ENCODE results near the gene NOC2L. TPM values are rescaled to one million over a fixed set of nuclear protein-coding genes. Genes with fewer than 3 reads are reported as not detected.

Gene NOC2L
- total and polyA plus RNA-seq, 2 donors (not counting 1 experiment from before 2014, with no cell fraction given) = 34.1 to 61.1 TPM

GRCh38 chr1:938711-939489, 20.2 kb downstream of the NOC2L start:
- no peaks in the 10 kb centered on the region for H3K9me3 ChIP-seq (ENCODE audit: control insufficient read depth, insufficient read depth, low read depth, low read length)
- no peak for DNase-seq (ENCODE audit: low read depth in 2 of 2)
- TF ChIP-seq EZH2 (IDR thresholded peaks at IDR 0.05; ENCODE audit: low read length, missing control alignments) = no peak
- no peak for TF ChIP-seq CTCF (conservative IDR thresholded peaks at IDR 0.05 in 1 of 2, IDR thresholded peaks at IDR 0.05 in 1 of 2; ENCODE audit: low read depth in 1 of 2, low read length in 2 of 2)
- peaks cover 18% of the 10 kb centered on the region for H3K4me1 ChIP-seq (ENCODE audit: control insufficient read depth, extremely low read depth, insufficient read depth, low read length)
- H3K36me3 ChIP-seq (ENCODE audit: control insufficient read depth, insufficient read depth, low read length) = no peaks in the 10 kb centered on the region
- peaks cover 6% of the 10 kb centered on the region for H3K27me3 ChIP-seq (ENCODE audit: control insufficient read depth, insufficient read depth, low read length)
- no peak overlapping the region for H2AFZ ChIP-seq (ENCODE audit: low read length)
- H3K79me2 ChIP-seq (ENCODE audit: control insufficient read depth, insufficient read depth, low read length) = no peaks in the 10 kb centered on the region
- H3K4me2 ChIP-seq (ENCODE audit: extremely low read depth, insufficient read depth, low read length) = no peak overlapping the region
- H3K27ac ChIP-seq (ENCODE audit: insufficient read depth, low read length) = no peak overlapping the region
- no peaks in the 10 kb centered on the region for H4K20me1 ChIP-seq (ENCODE audit: control insufficient read depth, extremely low read depth, insufficient read depth, low read length)
- H3K9ac ChIP-seq (ENCODE audit: insufficient read depth, low read length) = no peak overlapping the region
- no peak overlapping the region for H3K4me3 ChIP-seq (replicated peaks in 1 of 4; ENCODE audit: control extremely low read depth in 1 of 4, insufficient read depth in 1 of 4, low read depth in 3 of 4, low read length in 4 of 4)

DNA sequence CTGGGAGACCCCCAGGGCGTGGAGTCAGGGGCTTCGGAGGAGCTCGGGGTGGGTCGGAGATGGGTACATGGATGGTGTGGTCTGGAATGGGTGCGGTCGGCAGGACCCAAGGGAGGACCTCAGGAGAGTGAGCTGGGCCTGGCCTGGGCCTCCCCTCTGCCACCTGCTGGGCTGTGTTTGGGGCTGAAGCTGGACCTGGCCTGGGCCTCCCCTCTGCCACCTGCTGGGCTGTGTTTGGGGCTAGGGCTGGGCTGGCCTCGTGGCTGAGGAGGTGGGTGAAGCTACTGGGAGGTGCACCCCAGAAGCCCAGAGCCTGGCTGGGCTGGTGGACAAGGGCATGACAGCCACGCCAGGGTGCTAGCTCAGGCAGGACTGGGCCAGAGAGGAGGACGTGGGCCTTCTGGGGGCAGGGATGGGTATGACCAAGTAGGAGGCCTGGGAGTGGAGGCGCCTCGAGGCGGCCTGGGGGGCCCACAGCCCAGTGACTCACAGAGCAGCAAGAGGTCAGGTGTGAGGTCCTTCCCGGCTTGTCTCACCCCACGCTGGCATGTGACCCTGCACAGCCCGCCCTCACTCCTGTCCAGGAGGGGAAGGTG, 20.9 kb downstream of the NOC2L start:
- Histone ChIP-seq H2AFZ (ENCODE audit: low read length) (no peak overlapping the region), H3K27ac (ENCODE audit: insufficient read depth, low read length) (no peak overlapping the region), H3K4me1 (ENCODE audit: control insufficient read depth, extremely low read depth, insufficient read depth, low read length) (peaks cover 14% of the 10 kb centered on the region), H3K27me3 (ENCODE audit: control insufficient read depth, insufficient read depth, low read length) (peaks cover 6% of the 10 kb centered on the region), H4K20me1 (ENCODE audit: control insufficient read depth, extremely low read depth, insufficient read depth, low read length) (no peaks in the 10 kb centered on the region), H3K4me3 (replicated peaks in 1 of 4; ENCODE audit: control extremely low read depth in 1 of 4, insufficient read depth in 1 of 4, low read depth in 3 of 4, low read length in 4 of 4) (no peak overlapping the region), H3K79me2 (ENCODE audit: control insufficient read depth, insufficient read depth, low read length) (no peaks in the 10 kb centered on the region), H3K36me3 (ENCODE audit: control insufficient read depth, insufficient read depth, low read length) (no peaks in the 10 kb centered on the region), H3K9me3 (ENCODE audit: control insufficient read depth, insufficient read depth, low read depth, low read length) (no peaks in the 10 kb centered on the region), H3K9ac (ENCODE audit: insufficient read depth, low read length) (no peak overlapping the region), H3K4me2 (ENCODE audit: extremely low read depth, insufficient read depth, low read length) (no peak overlapping the region)
- DNase-seq (ENCODE audit: low read depth in 2 of 2) = peak in 1 of 2 donors; percentile 58
- no peak for TF ChIP-seq EZH2 (IDR thresholded peaks at IDR 0.05; ENCODE audit: low read length, missing control alignments)
- peak; percentile 37 to 56 for TF ChIP-seq CTCF (conservative IDR thresholded peaks at IDR 0.05 in 1 of 2, IDR thresholded peaks at IDR 0.05 in 1 of 2; ENCODE audit: low read depth in 1 of 2, low read length in 2 of 2)

DNA sequence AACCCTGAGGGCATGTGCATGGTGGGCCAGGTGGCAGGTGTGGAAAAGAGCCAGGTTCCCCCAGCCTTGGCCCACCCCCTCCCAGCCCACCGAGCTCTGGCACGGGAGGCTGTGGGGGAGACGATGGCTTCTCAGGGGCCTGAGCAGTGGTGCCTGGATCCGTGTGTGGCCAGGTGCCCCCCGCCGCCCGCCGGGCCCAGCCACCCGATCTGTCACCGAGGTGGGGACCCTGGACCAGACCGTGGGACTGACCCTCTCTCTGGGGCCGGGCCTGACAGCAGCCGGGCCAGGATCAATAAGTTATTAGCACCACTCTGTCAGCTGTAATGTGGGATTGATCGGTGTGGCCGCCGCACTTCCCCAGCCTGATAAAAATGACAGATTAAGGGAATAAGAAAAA, 21.5 kb downstream of the NOC2L start:
- H2AFZ ChIP-seq (ENCODE audit: low read length) = no peak overlapping the region
- H3K9me3 ChIP-seq (ENCODE audit: control insufficient read depth, insufficient read depth, low read depth, low read length) = no peaks in the 10 kb centered on the region
- no peak overlapping the region for H3K4me2 ChIP-seq (ENCODE audit: extremely low read depth, insufficient read depth, low read length)
- no peaks in the 10 kb centered on the region for H3K79me2 ChIP-seq (ENCODE audit: control insufficient read depth, insufficient read depth, low read length)
- H3K4me1 ChIP-seq (ENCODE audit: control insufficient read depth, extremely low read depth, insufficient read depth, low read length) = peaks cover 8% of the 10 kb centered on the region
- H3K27ac ChIP-seq (ENCODE audit: insufficient read depth, low read length) = no peak overlapping the region
- no peaks in the 10 kb centered on the region for H3K36me3 ChIP-seq (ENCODE audit: control insufficient read depth, insufficient read depth, low read length)
- no peaks in the 10 kb centered on the region for H4K20me1 ChIP-seq (ENCODE audit: control insufficient read depth, extremely low read depth, insufficient read depth, low read length)
- H3K27me3 ChIP-seq (ENCODE audit: control insufficient read depth, insufficient read depth, low read length) = peaks cover 6% of the 10 kb centered on the region
- H3K9ac ChIP-seq (ENCODE audit: insufficient read depth, low read length) = no peak overlapping the region
- TF ChIP-seq CTCF (conservative IDR thresholded peaks at IDR 0.05 in 1 of 2, IDR thresholded peaks at IDR 0.05 in 1 of 2; ENCODE audit: low read depth in 1 of 2, low read length in 2 of 2) (no peak), EZH2 (IDR thresholded peaks at IDR 0.05; ENCODE audit: low read length, missing control alignments) (no peak)
- H3K4me3 ChIP-seq (replicated peaks in 1 of 4; ENCODE audit: control extremely low read depth in 1 of 4, insufficient read depth in 1 of 4, low read depth in 3 of 4, low read length in 4 of 4) = no peak overlapping the region
- no peak for DNase-seq (ENCODE audit: low read depth in 2 of 2)
